ENCODE results near the gene SLC7A9.
"Not testable (repeated sequence)": the region's sequence is repeated elsewhere in the genome, so short reads cannot be mapped to it uniquely, and the experiment has no call there.

Gene SLC7A9

GRCh38 chr19:32824191-32824751 lies 45.3 kb downstream of the SLC7A9 start:
- DNase-seq, result no peak

- DNase-seq, result no peak
These were observed 45.8 kb downstream of the SLC7A9 start for GRCh38 chr19:32823747-32824102.

GRCh38 chr19:32822916-32823746 lies 46.4 kb downstream of the SLC7A9 start:
- DNase-seq, result no peak

- DNase-seq, result no peak
These were observed 49.9 kb downstream of the SLC7A9 start for GRCh38 chr19:32819419-32820400.

- no peak for DNase-seq
These were observed 51.0 kb downstream of the SLC7A9 start for GRCh38 chr19:32818536-32818935.

- DNase-seq, result no peak
These were observed 51.7 kb downstream of the SLC7A9 start for GRCh38 chr19:32817569-32818476.

- DNase-seq, result no peak
These were observed 52.9 kb downstream of the SLC7A9 start for GRCh38 chr19:32816555-32817099.

- no peak for DNase-seq
These were observed 54.9 kb downstream of the SLC7A9 start for GRCh38 chr19:32814624-32815023.

- DNase-seq, result no peak
These were observed 55.6 kb downstream of the SLC7A9 start for GRCh38 chr19:32813862-32814425.

- DNase-seq, result no peak
These were observed 57.0 kb downstream of the SLC7A9 start for GRCh38 chr19:32812571-32812970.

- DNase-seq, result no peak
These were observed 57.5 kb downstream of the SLC7A9 start for GRCh38 chr19:32812036-32812435.

- no peak for DNase-seq
These were observed 58.4 kb downstream of the SLC7A9 start for GRCh38 chr19:32811151-32811550.

- DNase-seq, result no peak
These were observed 59.1 kb downstream of the SLC7A9 start for GRCh38 chr19:32810452-32810851.

GRCh38 chr19:32809754-32810153 lies 59.8 kb downstream of the SLC7A9 start:
- DNase-seq, result no peak

- DNase-seq, result no peak
These were observed 60.3 kb downstream of the SLC7A9 start for GRCh38 chr19:32809254-32809653.

- DNase-seq, result no peak
These were observed 61.3 kb downstream of the SLC7A9 start for GRCh38 chr19:32808236-32808635.

- DNase-seq, result no peak
These were observed 66.7 kb downstream of the SLC7A9 start for GRCh38 chr19:32802840-32803239.

- DNase-seq, result no peak
These were observed 68.8 kb downstream of the SLC7A9 start for GRCh38 chr19:32800754-32801153.

- no peak for DNase-seq
These were observed 69.4 kb downstream of the SLC7A9 start for GRCh38 chr19:32800191-32800590.

- DNase-seq, result no peak
These were observed 71.4 kb downstream of the SLC7A9 start for GRCh38 chr19:32798201-32798600.

GRCh38 chr19:32789429-32789828 lies 80.1 kb downstream of the SLC7A9 start:
- no peak for DNase-seq

GRCh38 chr19:32787895-32788294 lies 81.7 kb downstream of the SLC7A9 start:
- not testable (repeated sequence) for DNase-seq

All from activated naive CD4-positive, alpha-beta T cell (primary cell).